ENCODE data around the gene CHMP6.
"Not testable (repeated sequence)": the region's sequence is repeated elsewhere in the genome, so short reads cannot be mapped to it uniquely, and the experiment has no call there.

The CHMP6 gene

GRCh38 chr17:81012574-81013447 is 21.2 kb downstream of the CHMP6 start:
- TF ChIP-seq CTCF (IDR thresholded peaks at IDR 0.05; ENCODE audit: extremely low read depth, missing control alignments): no peak
- no peak for DNase-seq (ENCODE audit: low spot score)

GRCh38 chr17:81013642-81014041 is 22.0 kb downstream of the CHMP6 start:
- DNase-seq (ENCODE audit: low spot score): no peak

GRCh38 chr17:81015136-81015535 is 23.5 kb downstream of the CHMP6 start:
- no peak for TF ChIP-seq CTCF (IDR thresholded peaks at IDR 0.05; ENCODE audit: extremely low read depth, missing control alignments)

More at GRCh38 chr17:81013642-81014041, 22.0 kb downstream of the CHMP6 start:
- no peak for TF ChIP-seq CTCF (IDR thresholded peaks at IDR 0.05; ENCODE audit: extremely low read depth, missing control alignments)

GRCh38 chr17:81016575-81016974 is 24.9 kb downstream of the CHMP6 start:
- no peak for TF ChIP-seq CTCF (IDR thresholded peaks at IDR 0.05; ENCODE audit: extremely low read depth, missing control alignments)
- DNase-seq (ENCODE audit: low spot score): no peak

More at GRCh38 chr17:81015136-81015535, 23.5 kb downstream of the CHMP6 start:
- no peak for DNase-seq (ENCODE audit: low spot score)

GRCh38 chr17:81017330-81017729 is 25.7 kb downstream of the CHMP6 start:
- not testable (repeated sequence) for DNase-seq (ENCODE audit: low spot score)

- TF ChIP-seq CTCF (IDR thresholded peaks at IDR 0.05; ENCODE audit: extremely low read depth, missing control alignments): no peak
- no peak for DNase-seq (ENCODE audit: low spot score)
These were observed 26.6 kb downstream of the CHMP6 start for GRCh38 chr17:81018044-81018802.

GRCh38 chr17:81019563-81020442 is 28.2 kb downstream of the CHMP6 start:
- TF ChIP-seq CTCF (IDR thresholded peaks at IDR 0.05; ENCODE audit: extremely low read depth, missing control alignments): no peak

More at GRCh38 chr17:81019563-81020442, 28.2 kb downstream of the CHMP6 start:
- no peak for DNase-seq (ENCODE audit: low spot score)

Data from GM20000 (cell line).